NCI-H146 (cell line): ENCODE results near the gene SPEN.
"Not testable (repeated sequence)": the region's sequence is repeated elsewhere in the genome, so short reads cannot be mapped to it uniquely, and the experiment has no call there.

ENCODE experiments used
- DNase-seq: peaks from one replicate; lab custom pipeline; 2025; lab: John Stamatoyannopoulos, UW

The SPEN gene, protein sequence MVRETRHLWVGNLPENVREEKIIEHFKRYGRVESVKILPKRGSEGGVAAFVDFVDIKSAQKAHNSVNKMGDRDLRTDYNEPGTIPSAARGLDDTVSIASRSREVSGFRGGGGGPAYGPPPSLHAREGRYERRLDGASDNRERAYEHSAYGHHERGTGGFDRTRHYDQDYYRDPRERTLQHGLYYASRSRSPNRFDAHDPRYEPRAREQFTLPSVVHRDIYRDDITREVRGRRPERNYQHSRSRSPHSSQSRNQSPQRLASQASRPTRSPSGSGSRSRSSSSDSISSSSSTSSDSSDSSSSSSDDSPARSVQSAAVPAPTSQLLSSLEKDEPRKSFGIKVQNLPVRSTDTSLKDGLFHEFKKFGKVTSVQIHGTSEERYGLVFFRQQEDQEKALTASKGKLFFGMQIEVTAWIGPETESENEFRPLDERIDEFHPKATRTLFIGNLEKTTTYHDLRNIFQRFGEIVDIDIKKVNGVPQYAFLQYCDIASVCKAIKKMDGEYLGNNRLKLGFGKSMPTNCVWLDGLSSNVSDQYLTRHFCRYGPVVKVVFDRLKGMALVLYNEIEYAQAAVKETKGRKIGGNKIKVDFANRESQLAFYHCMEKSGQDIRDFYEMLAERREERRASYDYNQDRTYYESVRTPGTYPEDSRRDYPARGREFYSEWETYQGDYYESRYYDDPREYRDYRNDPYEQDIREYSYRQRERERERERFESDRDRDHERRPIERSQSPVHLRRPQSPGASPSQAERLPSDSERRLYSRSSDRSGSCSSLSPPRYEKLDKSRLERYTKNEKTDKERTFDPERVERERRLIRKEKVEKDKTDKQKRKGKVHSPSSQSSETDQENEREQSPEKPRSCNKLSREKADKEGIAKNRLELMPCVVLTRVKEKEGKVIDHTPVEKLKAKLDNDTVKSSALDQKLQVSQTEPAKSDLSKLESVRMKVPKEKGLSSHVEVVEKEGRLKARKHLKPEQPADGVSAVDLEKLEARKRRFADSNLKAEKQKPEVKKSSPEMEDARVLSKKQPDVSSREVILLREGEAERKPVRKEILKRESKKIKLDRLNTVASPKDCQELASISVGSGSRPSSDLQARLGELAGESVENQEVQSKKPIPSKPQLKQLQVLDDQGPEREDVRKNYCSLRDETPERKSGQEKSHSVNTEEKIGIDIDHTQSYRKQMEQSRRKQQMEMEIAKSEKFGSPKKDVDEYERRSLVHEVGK (N-terminal part only)

DNA sequence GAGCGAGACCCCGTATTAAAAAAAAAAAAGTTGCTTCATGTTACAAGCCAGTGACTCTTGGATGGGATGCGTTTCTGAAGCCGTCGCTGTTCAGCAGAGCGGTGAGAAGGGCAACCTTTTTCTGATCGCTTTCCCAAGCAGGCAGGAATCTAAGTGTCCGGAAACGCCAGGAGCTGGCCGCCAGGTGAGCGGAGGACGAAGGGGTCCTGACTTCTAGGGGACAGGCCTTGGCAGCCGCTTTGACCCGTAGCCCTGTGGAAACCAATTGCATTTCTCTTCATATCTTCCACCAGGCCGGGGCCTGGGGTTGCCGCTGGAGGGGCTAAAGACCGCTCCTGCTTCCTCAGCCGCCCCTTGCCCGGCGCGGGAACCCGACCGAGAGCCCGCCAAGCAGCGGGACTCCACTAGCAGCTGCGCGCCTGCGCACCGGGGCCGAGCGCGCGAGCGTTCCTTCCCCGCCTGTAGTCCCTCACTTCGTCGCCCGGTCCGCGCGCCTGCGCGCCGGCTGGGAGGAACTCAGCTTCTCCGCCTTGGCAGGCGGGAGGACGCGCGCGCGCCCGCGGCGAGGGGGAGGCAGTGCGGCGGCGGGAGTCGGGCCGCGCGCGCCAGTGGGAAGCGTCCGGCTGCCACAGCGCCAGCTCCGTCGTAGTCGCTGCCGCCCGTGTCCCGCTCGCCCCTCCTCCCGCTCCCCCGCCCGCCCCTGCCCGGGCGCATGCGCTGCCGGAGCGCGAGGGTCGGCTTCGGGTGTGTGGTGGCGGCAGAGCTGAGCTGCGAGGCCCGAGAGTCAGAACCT lies at the start of gene SPEN:
Gene SPEN (plus strand): TSS at position 608 of the 793 bp plus-strand sequence. CDS start 361 bp downstream, outside the sequence.
- peak; percentile 94 for DNase-seq

DNA sequence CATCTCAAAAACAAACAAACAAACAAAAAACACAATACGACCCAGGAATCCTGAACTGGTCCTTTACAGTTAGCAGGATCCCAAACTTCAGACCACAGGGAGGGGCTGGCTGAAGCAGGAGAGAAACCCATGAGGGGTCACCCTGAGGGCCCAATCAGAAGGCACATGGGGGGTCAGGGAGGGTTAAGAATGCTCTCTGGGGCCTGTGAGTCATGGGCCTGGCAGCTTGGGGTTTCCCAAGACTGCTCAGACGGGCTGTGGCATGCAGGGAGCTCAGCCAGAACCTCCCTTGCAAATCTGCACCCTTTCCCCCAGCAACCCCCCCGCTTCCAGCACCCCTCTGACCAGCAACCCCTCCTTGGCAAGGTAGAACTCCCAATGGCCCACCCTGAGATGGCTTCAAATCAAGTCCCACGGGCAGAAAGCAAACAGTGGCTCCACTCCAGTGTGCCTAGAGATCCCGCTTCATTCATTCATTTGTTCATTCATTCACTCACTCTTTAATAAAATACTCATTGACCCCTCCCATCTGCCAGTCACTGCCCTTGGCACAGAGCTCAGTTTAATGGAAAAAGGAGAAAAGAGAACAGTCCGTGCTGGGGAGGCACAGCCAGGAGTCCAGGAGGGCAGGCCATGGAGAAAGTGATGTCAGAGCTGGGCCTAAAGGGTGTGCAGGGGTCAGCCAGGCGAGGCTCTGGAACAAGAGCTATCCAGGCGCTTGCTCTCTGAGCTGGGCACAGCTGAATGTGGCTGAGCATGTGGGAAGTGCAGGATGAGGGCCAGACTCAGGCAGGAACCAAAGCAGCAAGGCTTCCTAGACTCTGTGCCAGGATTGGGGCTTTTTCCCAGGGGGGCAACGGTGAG lies 48.3 kb upstream of the SPEN start:
- no peak for DNase-seq

DNA sequence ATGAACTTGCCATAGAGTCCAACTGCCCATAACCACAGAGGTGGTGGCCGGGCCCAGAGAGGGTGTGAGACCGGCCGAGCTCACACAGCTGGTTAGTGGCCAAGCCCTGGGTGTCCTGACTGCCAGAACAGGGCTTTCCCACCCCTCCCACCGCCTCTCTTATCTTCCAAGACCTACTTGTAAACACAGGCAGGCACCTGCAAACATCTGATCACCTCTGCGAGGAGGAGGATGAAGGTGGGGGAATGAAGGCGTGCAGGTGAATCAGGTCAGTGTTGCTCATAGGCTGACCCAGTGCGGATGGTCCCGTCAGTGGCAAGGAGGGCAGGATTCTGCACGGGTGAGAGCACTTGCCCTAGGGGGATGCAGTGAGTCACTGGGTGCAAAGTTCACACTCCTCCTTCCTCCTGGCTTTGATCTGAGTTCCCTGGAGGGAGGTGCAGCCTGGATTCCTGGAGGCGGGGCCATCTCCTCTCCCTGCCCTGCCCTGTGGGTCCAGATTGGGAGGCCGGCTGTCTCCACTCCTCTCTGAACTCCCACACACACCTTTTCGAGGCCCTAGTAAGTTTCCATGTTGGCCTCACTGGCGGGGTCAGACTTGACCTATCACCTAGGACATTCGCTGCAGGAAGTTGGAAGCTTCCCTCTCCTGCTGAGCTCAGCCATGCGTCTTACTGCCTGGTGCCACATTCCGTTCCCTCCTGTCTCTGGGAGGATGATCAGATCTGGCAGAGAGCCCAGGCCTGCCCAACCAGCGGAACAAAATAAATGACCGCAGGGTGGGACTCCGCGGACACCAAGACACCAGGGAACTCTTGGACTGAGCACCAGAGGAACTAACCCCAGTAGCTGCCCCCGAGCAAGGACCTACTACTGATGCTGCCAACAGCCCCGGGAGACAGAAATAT lies 47.3 kb upstream of the SPEN start:
- peak; percentile 80 for DNase-seq

DNA sequence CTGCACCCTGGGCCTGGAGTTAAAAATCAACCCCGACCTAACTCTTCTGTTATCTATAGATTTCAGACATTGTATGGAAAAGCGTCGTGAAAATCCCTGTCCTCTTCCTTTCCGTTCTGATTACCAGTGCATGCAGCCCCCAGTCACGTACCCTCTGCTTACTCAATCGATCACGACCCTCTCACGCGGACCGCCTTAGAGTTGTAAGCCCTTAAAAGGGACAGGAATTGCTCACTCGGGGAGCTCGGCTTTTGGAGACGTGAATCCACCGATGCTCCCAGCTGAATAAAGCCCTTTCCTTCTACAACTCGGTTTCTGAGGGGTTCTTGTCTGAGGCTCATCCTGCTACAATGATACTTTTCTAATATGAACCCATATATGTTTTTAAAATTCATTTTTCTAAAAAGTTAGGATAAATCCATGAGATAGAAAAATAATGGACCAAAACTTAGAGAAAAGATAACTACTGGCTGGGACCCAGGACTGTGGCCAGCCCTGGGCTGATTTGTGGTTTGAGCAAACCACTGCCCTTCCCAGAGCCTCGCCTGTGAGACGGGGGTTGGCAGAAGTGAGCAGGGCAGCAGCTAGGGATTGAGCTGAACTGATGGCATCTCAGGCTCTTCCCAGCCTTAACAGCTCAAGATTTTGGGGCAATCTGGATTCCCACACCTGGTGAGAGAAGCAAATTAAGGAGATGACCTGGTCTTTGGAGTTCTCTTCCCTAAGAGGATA lies 45.1 kb upstream of the SPEN start:
- no peak for DNase-seq

DNA sequence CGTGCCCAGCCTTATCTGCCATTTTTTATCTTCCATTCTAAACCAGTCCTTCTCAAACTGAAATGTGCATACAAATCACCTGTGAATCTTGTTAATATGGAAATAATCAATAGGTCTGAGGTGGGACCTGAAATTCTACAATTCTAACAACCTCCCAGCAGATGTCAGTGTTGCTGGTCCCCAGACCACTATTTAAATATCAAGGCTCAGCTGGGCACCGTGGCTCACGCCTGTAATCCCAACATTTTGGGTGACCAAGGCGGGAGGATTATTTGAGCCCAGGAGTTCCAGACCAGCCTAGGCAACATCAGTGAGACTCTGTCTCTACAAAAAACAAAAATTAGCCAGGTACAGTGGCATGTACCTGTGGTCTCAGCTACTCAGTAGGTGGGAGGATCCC lies 44.1 kb upstream of the SPEN start:
- DNase-seq: peak; percentile 36

DNA sequence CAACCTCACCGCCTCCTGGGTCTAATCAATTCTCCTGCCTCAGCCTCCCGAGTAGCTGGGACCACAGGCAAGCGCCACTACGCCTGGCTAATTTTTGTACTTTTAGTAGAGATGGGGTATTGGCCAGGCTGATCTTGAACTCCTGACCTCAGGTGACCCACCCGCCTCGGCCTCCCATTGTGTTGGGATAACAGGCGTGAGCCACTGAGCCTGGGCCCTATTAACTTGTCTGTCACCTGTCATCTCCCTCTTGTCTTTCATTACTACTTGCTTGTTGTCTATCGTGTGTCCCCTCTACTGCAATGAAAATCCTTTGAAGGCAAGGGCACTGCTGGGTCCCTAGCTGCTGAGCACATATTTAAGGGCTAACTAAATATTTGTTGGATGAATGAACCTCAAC lies 43.4 kb upstream of the SPEN start:
- DNase-seq: no peak

DNA sequence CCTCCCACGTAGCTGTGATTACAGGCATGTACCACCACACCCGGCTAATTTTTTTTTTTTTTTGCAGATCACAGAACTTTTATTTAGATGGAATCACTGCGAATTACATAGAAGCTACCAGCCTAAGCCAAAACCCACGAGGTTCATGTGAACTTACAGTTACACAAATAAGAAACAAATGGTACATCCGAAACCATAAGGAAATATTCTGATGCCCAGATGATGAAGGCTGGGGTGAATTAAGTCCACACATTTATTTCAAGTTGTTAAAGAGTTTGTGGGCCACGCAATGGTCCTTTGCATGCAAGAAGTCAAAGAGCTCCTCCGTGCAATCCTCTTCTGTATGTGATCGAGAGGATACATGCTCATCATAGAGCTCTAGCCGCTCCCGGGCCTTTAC lies 40.4 kb upstream of the SPEN start:
- DNase-seq: no peak

DNA sequence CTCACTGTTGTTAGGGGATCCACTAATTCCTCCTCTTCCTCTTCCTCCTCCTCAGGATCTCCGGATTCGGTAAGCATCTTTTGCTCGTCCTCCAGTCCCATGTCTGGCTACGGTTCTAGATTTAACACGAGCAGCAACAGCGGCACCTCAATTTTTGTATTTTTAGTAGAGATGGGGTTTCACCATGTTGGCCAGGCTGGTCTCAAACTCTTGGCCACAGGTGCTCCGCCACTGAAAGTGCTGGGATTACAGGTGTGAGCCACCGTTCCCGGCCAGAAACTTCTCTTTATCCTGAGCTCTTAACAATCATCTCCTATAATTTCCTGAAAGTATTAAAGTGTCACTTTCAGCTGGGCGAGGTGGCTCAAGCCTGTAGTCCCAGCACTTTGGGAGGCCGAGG lies 40.0 kb upstream of the SPEN start, which contains the start of gene UQCRHL:
Gene UQCRHL (minus strand): TSS at position 101 of the 400 bp plus-strand sequence. CDS start 0 bp downstream, at position 101.
- not testable (repeated sequence) for DNase-seq

GRCh38 chr1:15808955-15809354 lies 38.6 kb upstream of the SPEN start:
- DNase-seq: no peak

DNA sequence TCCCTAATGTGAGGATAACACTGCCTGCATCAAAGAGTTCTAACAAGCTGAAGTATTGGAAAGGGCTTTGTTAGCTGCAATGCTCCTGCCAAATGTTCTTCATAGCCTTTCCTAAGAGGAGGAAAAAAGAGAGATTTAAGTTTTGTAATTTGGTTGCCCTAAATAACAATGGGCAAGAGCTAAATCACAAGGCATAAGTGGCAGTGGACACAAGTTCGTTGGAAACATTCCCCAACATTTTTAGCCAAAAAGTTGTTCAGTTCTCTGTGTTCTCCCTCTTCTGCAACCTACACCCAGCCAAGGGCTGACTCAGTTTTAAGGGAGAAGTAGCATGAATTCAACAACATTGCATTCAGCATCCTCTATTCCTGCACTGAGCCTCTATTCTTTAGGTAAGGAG lies 37.4 kb upstream of the SPEN start:
- DNase-seq: no peak

DNA sequence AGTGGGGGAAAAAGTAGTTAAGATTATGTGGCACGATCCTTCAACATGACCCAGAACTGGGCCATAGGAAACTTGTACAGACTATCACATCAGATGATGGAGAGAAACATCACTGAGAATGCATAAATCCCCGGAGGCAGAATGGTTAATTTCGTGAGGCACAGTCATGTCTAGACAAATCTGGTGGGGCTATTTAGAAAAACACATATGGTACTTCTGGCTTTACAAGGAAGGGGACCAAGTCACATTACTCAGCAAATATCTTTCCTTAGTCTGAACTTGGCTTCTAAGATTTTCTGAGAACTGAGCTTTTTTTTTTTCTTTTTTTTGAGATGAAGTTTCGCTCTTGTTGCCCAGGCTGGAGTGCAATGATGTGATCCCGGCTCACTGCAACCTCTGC lies 30.8 kb upstream of the SPEN start:
- no peak for DNase-seq

DNA sequence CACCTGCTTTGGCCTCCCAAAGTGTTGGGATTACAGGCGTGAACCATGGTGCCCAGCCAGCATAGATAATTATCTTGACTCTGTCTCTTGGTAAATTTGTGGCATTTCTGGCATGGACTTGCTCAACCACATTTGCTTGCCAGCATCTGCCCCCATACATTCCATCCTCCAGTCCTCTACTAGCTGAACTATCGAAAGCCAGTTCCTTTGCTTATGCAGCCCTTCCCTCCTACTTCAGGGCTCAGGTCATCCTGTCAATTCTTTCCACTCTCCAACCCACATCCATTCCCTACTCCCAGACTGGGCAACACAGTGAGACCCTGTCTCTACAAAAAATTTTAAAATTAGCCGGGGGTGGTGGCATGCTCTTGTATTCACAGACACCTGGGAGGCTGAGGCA lies 27.0 kb upstream of the SPEN start:
- no peak for DNase-seq

DNA sequence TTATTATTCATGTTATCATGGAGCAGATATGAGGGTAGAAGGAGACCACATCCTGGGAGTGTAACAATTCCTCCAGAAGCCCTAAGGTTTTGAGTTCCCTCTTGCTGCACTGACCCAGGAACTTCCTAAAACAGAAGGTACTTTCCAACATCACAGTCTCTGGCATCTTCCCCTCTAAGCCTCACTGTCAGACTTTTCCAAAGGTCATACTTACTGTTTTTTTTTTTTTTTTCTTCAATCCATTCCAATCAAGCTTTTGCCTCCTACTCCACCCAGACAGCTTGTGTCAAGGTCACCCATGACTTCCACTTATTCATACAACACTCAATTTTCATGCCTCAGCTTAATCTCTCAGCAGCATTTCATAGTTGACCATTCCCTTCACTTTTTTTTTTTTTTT lies 21.7 kb upstream of the SPEN start:
- DNase-seq: no peak

DNA sequence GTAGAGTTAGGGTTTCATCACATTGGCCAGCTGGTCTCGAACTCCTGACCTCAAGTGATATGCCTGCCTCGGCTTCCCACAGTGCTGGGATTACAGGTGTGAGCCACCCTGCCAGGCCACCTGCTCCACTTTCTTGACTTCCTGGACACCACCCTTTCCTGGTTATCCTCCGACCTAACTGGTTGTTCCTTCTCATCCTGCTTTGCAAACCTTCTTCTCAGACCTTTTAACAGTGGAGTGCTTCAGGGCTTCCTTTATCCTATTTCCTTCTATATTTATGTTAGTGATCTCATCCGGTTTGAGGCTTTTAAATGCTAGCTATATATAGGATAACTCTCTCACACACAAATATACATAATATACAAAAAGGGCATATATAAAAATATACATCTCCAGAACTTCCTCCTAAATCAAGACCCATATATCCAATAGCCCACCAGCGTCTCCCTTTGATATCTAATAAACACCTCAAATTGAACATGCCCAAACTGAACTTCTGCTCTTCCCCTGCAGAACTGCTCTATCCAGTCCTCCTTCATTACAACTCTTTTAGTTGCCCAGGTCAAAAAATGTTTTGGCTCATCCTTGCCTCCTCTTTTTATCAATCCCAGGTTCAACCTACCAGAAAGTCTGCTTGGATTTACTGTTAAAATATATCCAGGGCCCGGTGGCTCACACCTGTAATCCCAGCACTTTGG lies 20.5 kb upstream of the SPEN start:
- no peak for DNase-seq

DNA sequence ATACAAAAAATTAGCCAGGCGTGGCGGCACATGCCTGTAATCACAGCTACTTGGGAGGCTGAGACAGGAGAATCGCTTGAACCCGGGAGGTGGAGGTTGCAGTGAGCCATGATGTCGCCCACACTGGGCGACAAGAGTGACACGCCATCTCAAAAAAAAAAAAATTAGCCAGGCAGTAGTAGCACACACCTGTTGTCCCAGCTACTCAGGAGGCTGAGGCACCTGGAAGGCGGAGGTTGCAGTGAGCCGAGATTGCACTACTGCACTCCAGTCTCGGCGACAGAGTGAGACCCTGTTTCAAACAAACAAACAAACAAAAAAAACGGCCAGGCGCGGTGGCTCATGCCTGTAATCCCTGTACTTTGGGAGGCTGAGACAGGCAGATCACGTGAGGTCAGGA lies 19.9 kb upstream of the SPEN start:
- DNase-seq: not testable (repeated sequence)

GRCh38 chr1:15828931-15829330 lies 18.6 kb upstream of the SPEN start:
- DNase-seq: not testable (repeated sequence)

DNA sequence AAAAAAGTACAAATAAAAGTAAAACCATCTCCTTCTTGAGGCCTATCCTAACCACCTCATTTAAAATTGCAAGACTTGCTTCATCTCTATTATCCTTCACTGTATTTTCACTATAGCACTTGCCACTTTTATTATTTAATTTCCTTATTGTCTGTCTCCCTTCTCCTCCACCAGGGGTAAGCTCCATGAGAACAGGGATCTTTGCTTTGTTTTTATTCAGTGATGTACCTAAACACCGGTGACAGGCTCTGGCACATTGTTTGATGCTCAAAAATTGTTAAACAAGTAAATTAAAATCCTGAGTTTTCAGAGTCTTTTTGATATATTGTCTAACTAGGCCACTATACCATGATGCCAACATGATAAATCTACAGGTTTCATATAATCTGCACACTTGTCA lies 17.2 kb upstream of the SPEN start:
- DNase-seq: no peak

- DNase-seq: peak; percentile 46
These were observed 14.3 kb upstream of the SPEN start for GRCh38 chr1:15833069-15833679.
